ENCODE results near the gene RSPH3.

- no peak for TF ChIP-seq HDAC2 (IDR thresholded peaks at IDR 0.05; ENCODE audit: borderline replicate concordance in 1 of 2, low read depth in 2 of 2, low read length in 2 of 2)
- no peak for TF ChIP-seq EZH2 (IDR thresholded peaks at IDR 0.05; ENCODE audit: low read depth, low read length, severe bottlenecking)
- no peak for TF ChIP-seq PHF8 (conservative IDR thresholded peaks at IDR 0.05; ENCODE audit: low read depth, low read length)
- TF ChIP-seq CTCF (IDR thresholded peaks at IDR 0.05; ENCODE audit: control extremely low read depth in 1 of 3, insufficient read depth in 1 of 3, low read depth in 1 of 3, low read length in 3 of 3) = no peak
- no peak for TF ChIP-seq SP2 (IDR thresholded peaks at IDR 0.05; ENCODE audit: low read length)
- TF ChIP-seq POLR2AphosphoS5 (IDR thresholded peaks at IDR 0.05; ENCODE audit: low read depth, low read length) = no peak
- TF ChIP-seq SP1 (IDR thresholded peaks at IDR 0.05; ENCODE audit: low read depth, low read length) = no peak
- TF ChIP-seq SRF (IDR thresholded peaks at IDR 0.05; ENCODE audit: low read depth, low read length) = no peak
Measured at GRCh38 chr6:158970640-158971275, 29.2 kb downstream of the RSPH3 start.

Measured in H1 (cell line).